Endodermal cell (in vitro differentiated cells): ENCODE measurements around the gene ZNF646. TPM values are rescaled to one million over a fixed set of nuclear protein-coding genes. Genes with fewer than 3 reads are reported as not detected.

ENCODE experiments used
- DNase-seq: peaks from one replicate; pipeline ENCODE4 v3.0.0-alpha.2; 2017
- H3K27ac ChIP-seq: 2 replicates; pipeline ENCODE4 v1.5.1; 2013; ENCODE audit warnings: mild to moderate bottlenecking, low read depth, low read length, moderate library complexity
- H3K27me3 ChIP-seq: 2 replicates; pipeline ENCODE4 v1.6.1; 2013; ENCODE audit warnings: mild to moderate bottlenecking, low read length, moderate library complexity; ENCODE audit not compliant: insufficient read depth, control insufficient read depth, poor library complexity, severe bottlenecking
- H3K36me3 ChIP-seq: 2 replicates; pipeline ENCODE4 v1.7.0; 2013; ENCODE audit warnings: mild to moderate bottlenecking, low read length, moderate library complexity; ENCODE audit not compliant: control insufficient read depth, insufficient read depth
- H3K4me1 ChIP-seq: one replicate; pipeline ENCODE4 v1.7.0; 2013; ENCODE audit warnings: low read length; ENCODE audit not compliant: control insufficient read depth, insufficient read depth
- H3K4me3 ChIP-seq: 2 replicates; pipeline ENCODE4 v1.5.1; 2013; ENCODE audit warnings: mild to moderate bottlenecking, low read length, moderate library complexity
- H3K9ac ChIP-seq: 2 replicates; pipeline ENCODE4 v1.6.1; 2013; ENCODE audit warnings: mild to moderate bottlenecking, low read length, moderate library complexity; ENCODE audit not compliant: poor library complexity, severe bottlenecking; ENCODE audit errors: extremely low read depth
- H3K9me3 ChIP-seq: 2 replicates; pipeline ENCODE4 v1.6.1; 2013; ENCODE audit warnings: mild to moderate bottlenecking, low read length, moderate library complexity; ENCODE audit not compliant: control insufficient read depth
- H3K27ac Mint-ChIP-seq: 2 replicates; pipeline ENCODE4 v1.8.0; 2020; ENCODE audit warnings: mixed read lengths
- H3K27me3 Mint-ChIP-seq: 2 replicates; pipeline ENCODE4 v1.8.0; 2021; ENCODE audit warnings: mild to moderate bottlenecking, mixed read lengths; ENCODE audit not compliant: insufficient read depth
- H3K36me3 Mint-ChIP-seq: 2 replicates; pipeline ENCODE4 v1.8.0; 2020; ENCODE audit warnings: low read depth, mixed read lengths
- H3K4me1 Mint-ChIP-seq: 2 replicates; pipeline ENCODE4 v1.8.0; 2020; ENCODE audit warnings: mixed read lengths
- H3K4me3 Mint-ChIP-seq: 2 replicates; pipeline ENCODE4 v1.8.0; 2020; ENCODE audit warnings: mild to moderate bottlenecking, moderate library complexity, mixed read lengths
- H3K9me3 Mint-ChIP-seq: 2 replicates; pipeline ENCODE4 v1.8.0; 2020; ENCODE audit warnings: mild to moderate bottlenecking, mixed read lengths
- CTCF ChIP-seq: fragments of 200-600 bp; sonication (generic); conservative IDR thresholded peaks from 2 replicates; pipeline ENCODE4 v1.5.0; 2021; ENCODE audit warnings: antibody characterized with exemption, mild to moderate bottlenecking
- WGBS, 2 experiments: methylation state at CpG; one replicate each; pipeline versions ENCODE4 v1.1.5 to v1.1.7; 2013; ENCODE audit warnings: missing lambda C conversion rate in 2 of 2, mixed read lengths in 1 of 2; ENCODE audit not compliant: insufficient coverage in 1 of 2, insufficient read length in 1 of 2; 5-methylcytosine and 5-hydroxymethylcytosine counted together
- total RNA-seq, 2 donors: library from RNA; stranded (reverse); fragmentation: NEBNext Ultra II Directional in 1 of 2; extraction: Animal tissue kit (Norgen Biotek cat#: 25700) in 1 of 2; gene quantifications; 2 replicates in 1 of 2; 3 replicates in 1 of 2; pipeline ENCODE4 v1.2.1, GENCODE V29; 2021

ZNF646 gene
- total RNA-seq, 2 donors from 2014 or later, result 24.9 to 29.2 TPM

GRCh38 chr16:31080035-31080629 lies 5.9 kb downstream of the ZNF646 start:
- no peaks in the 10 kb centered on the region for H3K9me3 Mint-ChIP-seq
- Histone ChIP-seq H3K9ac (no peak overlapping the region), H3K27ac (no peak overlapping the region), H3K4me3 (no peak overlapping the region), H3K36me3 (peaks cover 39% of the 10 kb centered on the region), H3K27me3 (no peaks in the 10 kb centered on the region), H3K9me3 (no peaks in the 10 kb centered on the region), H3K4me1 (no peaks in the 10 kb centered on the region)
- H3K27ac Mint-ChIP-seq, result no peak overlapping the region
- no peak overlapping the region for H3K4me3 Mint-ChIP-seq
- H3K4me1 Mint-ChIP-seq, result no peaks in the 10 kb centered on the region
- no peaks in the 10 kb centered on the region for H3K27me3 Mint-ChIP-seq
- peaks cover 46% of the 10 kb centered on the region for H3K36me3 Mint-ChIP-seq
- 95 to 96% methylated on average over 31 to 40 of the region's 40 CpGs for WGBS, 2 experiments
- DNase-seq, result no peak
- TF ChIP-seq CTCF, result no peak

GRCh38 chr16:31080756-31081419 lies 6.7 kb downstream of the ZNF646 start:
- no peaks in the 10 kb centered on the region for H3K4me1 ChIP-seq
- H3K9me3 ChIP-seq, result no peaks in the 10 kb centered on the region
- Mint-ChIP-seq H3K27ac (no peak overlapping the region), H3K4me1 (no peaks in the 10 kb centered on the region), H3K27me3 (no peaks in the 10 kb centered on the region), H3K9me3 (no peaks in the 10 kb centered on the region), H3K4me3 (no peak overlapping the region), H3K36me3 (peaks cover 46% of the 10 kb centered on the region)
- 92 to 95% methylated on average over 9 to 13 of the region's 13 CpGs for WGBS, 2 experiments
- H3K27me3 ChIP-seq, result no peaks in the 10 kb centered on the region
- H3K27ac ChIP-seq, result no peak overlapping the region
- TF ChIP-seq CTCF, result no peak
- peaks cover 39% of the 10 kb centered on the region for H3K36me3 ChIP-seq
- DNase-seq, result no peak
- no peak overlapping the region for H3K9ac ChIP-seq
- no peak overlapping the region for H3K4me3 ChIP-seq

- WGBS, 2 experiments, result 94 to 95% methylated on average over 14 to 26 of the region's 26 CpGs
- H3K4me1 Mint-ChIP-seq, result no peaks in the 10 kb centered on the region
- no peak overlapping the region for H3K4me3 Mint-ChIP-seq
These were observed 7.5 kb downstream of the ZNF646 start for GRCh38 chr16:31081428-31082351.

More at GRCh38 chr16:31081428-31082351, 7.5 kb downstream of the ZNF646 start:
- Histone ChIP-seq H3K9ac (no peak overlapping the region), H3K36me3 (peaks cover 33% of the 10 kb centered on the region), H3K9me3 (no peaks in the 10 kb centered on the region), H3K4me3 (no peak overlapping the region), H3K27me3 (no peaks in the 10 kb centered on the region), H3K27ac (no peak overlapping the region), H3K4me1 (no peaks in the 10 kb centered on the region)
- Mint-ChIP-seq H3K9me3 (no peaks in the 10 kb centered on the region), H3K27ac (no peak overlapping the region), H3K36me3 (peaks cover 46% of the 10 kb centered on the region), H3K27me3 (no peaks in the 10 kb centered on the region)
- no peak for TF ChIP-seq CTCF
- no peak for DNase-seq
